ENCODE measurements around the gene HIVEP2. TPM values are rescaled to one million over a fixed set of nuclear protein-coding genes. Genes with fewer than 3 reads are reported as not detected.

HIVEP2 gene
- total RNA-seq, 1 experiment from 2014 or later = 4.2 TPM

DNA sequence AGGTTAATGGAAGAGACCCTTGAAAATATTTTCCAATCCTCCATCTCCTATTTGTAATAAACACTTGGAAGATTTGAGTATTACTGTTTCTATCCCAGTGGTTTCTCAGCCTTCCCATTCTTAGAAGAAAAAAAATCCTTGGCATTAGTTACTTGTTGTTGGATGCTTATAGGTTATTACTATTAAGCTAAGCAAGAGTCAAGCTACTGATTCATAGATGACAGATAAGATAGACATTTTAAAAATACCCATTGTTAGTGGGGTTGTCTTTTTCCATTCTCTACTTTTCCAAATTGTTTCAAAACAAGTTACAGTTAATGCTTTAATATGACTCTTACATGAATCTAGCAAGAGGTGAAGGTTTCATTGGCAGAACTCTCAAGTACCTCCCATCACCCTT, 158.5 kb downstream of the HIVEP2 start:
- Mint-ChIP-seq H3K36me3 (ENCODE audit: insufficient read depth in 1 of 3, low read depth in 3 of 3) (no peaks in the 10 kb centered on the region), H3K27me3 (ENCODE audit: low read depth) (no peaks in the 10 kb centered on the region), H3K27ac (no peak overlapping the region; a peak in 1 of 7 replicates), H3K4me3 (no peak overlapping the region), H3K4me1 (peaks cover 0 to under 1% of the 10 kb centered on the region in 2 experiments; a peak in 1 of 4 replicates), H3K9me3 (no peaks in the 10 kb centered on the region)
- Histone ChIP-seq H3K79me2 (ENCODE audit: insufficient read depth, low read length) (no peaks in the 10 kb centered on the region), H4K5ac (ENCODE audit: insufficient read length, low read depth, low read length) (no peak overlapping the region), H3K56ac (ENCODE audit: insufficient read length, low read depth, low read length) (no peak overlapping the region), H3K4me2 (ENCODE audit: insufficient read depth, insufficient read length, low read length) (no peak overlapping the region), H2BK120ac (ENCODE audit: low read depth, low read length, poor library complexity, severe bottlenecking) (no peak overlapping the region), H2AFZ (ENCODE audit: low read length) (no peak overlapping the region), H4K20me1 (ENCODE audit: control insufficient read depth, insufficient read depth, insufficient read length) (no peaks in the 10 kb centered on the region), H3K9me3 (ENCODE audit: control insufficient read depth, low read depth, low read length) (no peaks in the 10 kb centered on the region), H3K4ac (ENCODE audit: low read depth, low read length) (no peak overlapping the region), H3K23ac (ENCODE audit: insufficient read length, low read depth, low read length) (no peak overlapping the region), H2AK5ac (ENCODE audit: insufficient read length, low read length) (no peak overlapping the region), H3K79me1 (ENCODE audit: insufficient read depth, low read depth, low read length, poor library complexity, severe bottlenecking) (no peaks in the 10 kb centered on the region), H3K27ac (ENCODE audit: insufficient read length, low read depth, low read length) (no peak overlapping the region), H3K18ac (ENCODE audit: insufficient read length, low read depth, low read length) (no peak overlapping the region), H3K23me2 (ENCODE audit: insufficient read length, low read depth, low read length, poor library complexity, severe bottlenecking) (no peaks in the 10 kb centered on the region), H3K4me1 (ENCODE audit: insufficient read depth, low read length) (no peaks in the 10 kb centered on the region), H2BK5ac (ENCODE audit: insufficient read length, low read length) (no peak overlapping the region), H2BK12ac (ENCODE audit: insufficient read length, low read depth, low read length) (no peak overlapping the region), H3K27me3 (ENCODE audit: insufficient read depth, low read length) (no peaks in the 10 kb centered on the region), H2BK15ac (ENCODE audit: low read depth, low read length) (no peak overlapping the region), H3T11ph (ENCODE audit: low read length) (no peak overlapping the region), H3K9ac (ENCODE audit: extremely low read depth, insufficient read length, low read length) (no peak overlapping the region), H4K91ac (ENCODE audit: insufficient read length, low read depth, low read length) (no peak overlapping the region), H3K14ac (ENCODE audit: insufficient read depth, low read length) (no peak overlapping the region), H4K8ac (replicated peaks; ENCODE audit: insufficient read length, low read depth, low read length) (no peak overlapping the region), H2BK20ac (ENCODE audit: low read depth, low read length, poor library complexity, severe bottlenecking) (no peak overlapping the region)
- DNase-seq = no peak
- TF ChIP-seq, protein P1, sequence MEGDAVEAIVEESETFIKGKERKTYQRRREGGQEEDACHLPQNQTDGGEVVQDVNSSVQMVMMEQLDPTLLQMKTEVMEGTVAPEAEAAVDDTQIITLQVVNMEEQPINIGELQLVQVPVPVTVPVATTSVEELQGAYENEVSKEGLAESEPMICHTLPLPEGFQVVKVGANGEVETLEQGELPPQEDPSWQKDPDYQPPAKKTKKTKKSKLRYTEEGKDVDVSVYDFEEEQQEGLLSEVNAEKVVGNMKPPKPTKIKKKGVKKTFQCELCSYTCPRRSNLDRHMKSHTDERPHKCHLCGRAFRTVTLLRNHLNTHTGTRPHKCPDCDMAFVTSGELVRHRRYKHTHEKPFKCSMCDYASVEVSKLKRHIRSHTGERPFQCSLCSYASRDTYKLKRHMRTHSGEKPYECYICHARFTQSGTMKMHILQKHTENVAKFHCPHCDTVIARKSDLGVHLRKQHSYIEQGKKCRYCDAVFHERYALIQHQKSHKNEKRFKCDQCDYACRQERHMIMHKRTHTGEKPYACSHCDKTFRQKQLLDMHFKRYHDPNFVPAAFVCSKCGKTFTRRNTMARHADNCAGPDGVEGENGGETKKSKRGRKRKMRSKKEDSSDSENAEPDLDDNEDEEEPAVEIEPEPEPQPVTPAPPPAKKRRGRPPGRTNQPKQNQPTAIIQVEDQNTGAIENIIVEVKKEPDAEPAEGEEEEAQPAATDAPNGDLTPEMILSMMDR (conservative IDR thresholded peaks at IDR 0.05) = no peak
